DMS153 treated with DMSO at 0.1 percent for 48 hours (cell line): ENCODE data around the gene SEMA3D.

Experiments used
- DNase-seq: peaks from one replicate; lab custom pipeline; 2025; ENCODE audit not compliant: unreplicated experiment; lab: John Stamatoyannopoulos, UW

SEMA3D gene

GRCh38 chr7:85039196-85039923, 147.5 kb downstream of the SEMA3D start:
- DNase-seq: no peak

GRCh38 chr7:85038466-85038865, 148.4 kb downstream of the SEMA3D start:
- DNase-seq: no peak

GRCh38 chr7:85033263-85033662, 153.6 kb downstream of the SEMA3D start:
- no peak for DNase-seq

- no peak for DNase-seq
Observed at GRCh38 chr7:85031475-85031874, 155.4 kb downstream of the SEMA3D start.

- no peak for DNase-seq
Observed at GRCh38 chr7:85030893-85031292, 156.0 kb downstream of the SEMA3D start.

GRCh38 chr7:85025312-85025756, 161.5 kb downstream of the SEMA3D start:
- DNase-seq: no peak

GRCh38 chr7:85023916-85024315, 162.9 kb downstream of the SEMA3D start:
- DNase-seq: no peak

- peak; percentile 15 for DNase-seq
Observed at GRCh38 chr7:85023066-85023712, 163.7 kb downstream of the SEMA3D start.

- DNase-seq: no peak
Observed at GRCh38 chr7:85022064-85022697, 164.7 kb downstream of the SEMA3D start.

GRCh38 chr7:85021101-85021704, 165.7 kb downstream of the SEMA3D start:
- DNase-seq: no peak

- no peak for DNase-seq
Observed at GRCh38 chr7:85019778-85020177, 167.1 kb downstream of the SEMA3D start.

- DNase-seq: no peak
Observed at GRCh38 chr7:85019176-85019575, 167.7 kb downstream of the SEMA3D start.

- DNase-seq: no peak
Observed at GRCh38 chr7:85018498-85018897, 168.4 kb downstream of the SEMA3D start.

GRCh38 chr7:85016286-85016685, 170.6 kb downstream of the SEMA3D start:
- no peak for DNase-seq

- no peak for DNase-seq
Observed at GRCh38 chr7:85014936-85015660, 171.8 kb downstream of the SEMA3D start.

GRCh38 chr7:85011127-85011526, 175.7 kb downstream of the SEMA3D start:
- no peak for DNase-seq

GRCh38 chr7:85010306-85010705, 176.6 kb downstream of the SEMA3D start:
- DNase-seq: no peak

GRCh38 chr7:85006754-85007153, 180.1 kb downstream of the SEMA3D start:
- no peak for DNase-seq

- DNase-seq: no peak
Observed at GRCh38 chr7:85004402-85004801, 182.5 kb downstream of the SEMA3D start.

- DNase-seq: no peak
Observed at GRCh38 chr7:85001495-85002345, 185.1 kb downstream of the SEMA3D start.
